CD4-positive, alpha-beta T cell treated with Interleukin-4 for 4 hours (primary cell): ENCODE measurements around the gene MRPL32.
"Not testable (repeated sequence)": the region's sequence is repeated elsewhere in the genome, so short reads cannot be mapped to it uniquely, and the experiment has no call there.

Source experiments
- DNase-seq: peaks from one replicate; pipeline ENCODE4 v3.0.0-alpha.2; 2020

The MRPL32 gene

GRCh38 chr7:42931834-42932651, at the start of gene MRPL32, which contains the start of gene PSMA2:
MRPL32 (plus strand) TSS chr7:42932376; CDS start chr7:42932387, 11 bp downstream.
PSMA2 (minus strand) TSS chr7:42932174; CDS start chr7:42932158, 16 bp downstream.
- DNase-seq: peak; percentile 97

- DNase-seq: no peak
Observed at GRCh38 chr7:42883950-42884349, 48.2 kb upstream of the MRPL32 start.

- not testable (repeated sequence) for DNase-seq
Observed at GRCh38 chr7:42885183-42885582, 47.0 kb upstream of the MRPL32 start.

GRCh38 chr7:42886129-42886528, 46.0 kb upstream of the MRPL32 start:
- DNase-seq: no peak

- DNase-seq: no peak
Observed at GRCh38 chr7:42886893-42887505, 45.2 kb upstream of the MRPL32 start.

- no peak for DNase-seq
Observed at GRCh38 chr7:42893346-42894240, 38.6 kb upstream of the MRPL32 start.

GRCh38 chr7:42900842-42901241, 31.3 kb upstream of the MRPL32 start:
- DNase-seq: no peak

GRCh38 chr7:42902331-42902730, 29.8 kb upstream of the MRPL32 start:
- no peak for DNase-seq

- DNase-seq: no peak
Observed at GRCh38 chr7:42906181-42906580, 26.0 kb upstream of the MRPL32 start.

GRCh38 chr7:42907316-42907715, 24.9 kb upstream of the MRPL32 start:
- DNase-seq: no peak

GRCh38 chr7:42910306-42910705, 21.9 kb upstream of the MRPL32 start:
- DNase-seq: no peak

- DNase-seq: peak; percentile 94
Observed at GRCh38 chr7:42911454-42912447, 20.4 kb upstream of the MRPL32 start, which contains the start of gene C7orf25. C7orf25 (minus strand) TSS chr7:42912070; CDS start chr7:42910900, 1,170 bp downstream.

- no peak for DNase-seq
Observed at GRCh38 chr7:42913591-42913990, 18.6 kb upstream of the MRPL32 start.

GRCh38 chr7:42914009-42914408, 18.2 kb upstream of the MRPL32 start:
- DNase-seq: no peak

- no peak for DNase-seq
Observed at GRCh38 chr7:42914421-42915045, 17.6 kb upstream of the MRPL32 start.

- no peak for DNase-seq
Observed at GRCh38 chr7:42915356-42915755, 16.8 kb upstream of the MRPL32 start.

- no peak for DNase-seq
Observed at GRCh38 chr7:42922017-42922753, 10.0 kb upstream of the MRPL32 start.

GRCh38 chr7:42924223-42924838, 7.8 kb upstream of the MRPL32 start:
- no peak for DNase-seq

- DNase-seq: no peak
Observed at GRCh38 chr7:42925630-42926029, 6.5 kb upstream of the MRPL32 start.

GRCh38 chr7:42926204-42926603, 6.0 kb upstream of the MRPL32 start:
- DNase-seq: no peak
